ENCODE data around the gene DNAH10.

DNAH10 gene

GRCh38 chr12:123761841-123762714, at the start of gene DNAH10:
TSS of gene DNAH10 (plus strand) at chr12:123762301. CDS start at chr12:123762337, 36 bp downstream.
- DNase-seq: peak; percentile 63 to 70

- no peak for DNase-seq
These were observed 49.3 kb upstream of the DNAH10 start for GRCh38 chr12:123712780-123713319.

- no peak for DNase-seq
These were observed 48.7 kb upstream of the DNAH10 start for GRCh38 chr12:123713398-123713797.

- no peak for DNase-seq
These were observed 48.1 kb upstream of the DNAH10 start for GRCh38 chr12:123713823-123714585.

GRCh38 chr12:123715195-123715594, 46.9 kb upstream of the DNAH10 start:
- DNase-seq: peak in 1 of 2 experiments; percentile 14

- no peak for DNase-seq
These were observed 44.8 kb upstream of the DNAH10 start for GRCh38 chr12:123717350-123717749.

- no peak for DNase-seq
These were observed 41.8 kb upstream of the DNAH10 start for GRCh38 chr12:123720141-123720814.

- no peak for DNase-seq
These were observed 40.9 kb upstream of the DNAH10 start for GRCh38 chr12:123721245-123721644.

GRCh38 chr12:123723011-123723410, 39.1 kb upstream of the DNAH10 start:
- no peak for DNase-seq

- no peak for DNase-seq
These were observed 38.3 kb upstream of the DNAH10 start for GRCh38 chr12:123723765-123724164.

GRCh38 chr12:123726244-123726643, 35.9 kb upstream of the DNAH10 start:
- no peak for DNase-seq

- DNase-seq: no peak
These were observed 35.1 kb upstream of the DNAH10 start for GRCh38 chr12:123726962-123727361.

GRCh38 chr12:123727878-123728277, 34.2 kb upstream of the DNAH10 start:
- no peak for DNase-seq

- DNase-seq: no peak
These were observed 30.5 kb upstream of the DNAH10 start for GRCh38 chr12:123731596-123731995.

- no peak for DNase-seq
These were observed 29.9 kb upstream of the DNAH10 start for GRCh38 chr12:123732251-123732650.

- no peak for DNase-seq
These were observed 28.9 kb upstream of the DNAH10 start for GRCh38 chr12:123733229-123733628.

- DNase-seq: no peak
These were observed 27.8 kb upstream of the DNAH10 start for GRCh38 chr12:123734268-123734667.

- DNase-seq: peak in 1 of 2 experiments; percentile 12
These were observed 20.0 kb upstream of the DNAH10 start for GRCh38 chr12:123741937-123742572.

GRCh38 chr12:123743002-123743401, 19.1 kb upstream of the DNAH10 start:
- peak; percentile 88 to 89 for DNase-seq

GRCh38 chr12:123744836-123745235, 17.3 kb upstream of the DNAH10 start:
- DNase-seq: peak; percentile 28 to 32

GRCh38 chr12:123747309-123747708, 14.8 kb upstream of the DNAH10 start:
- DNase-seq: no peak

GRCh38 chr12:123748161-123748560, 13.9 kb upstream of the DNAH10 start:
- DNase-seq: peak; percentile 54 to 67

GRCh38 chr12:123748661-123749060, 13.4 kb upstream of the DNAH10 start:
- no peak for DNase-seq

Data from Kasumi-1 (cell line).